ENCODE results near the gene TRIM52. TPM values are rescaled to one million over a fixed set of nuclear protein-coding genes. Genes with fewer than 3 reads are reported as not detected.

TRIM52 gene
- polyA plus RNA-seq, 1 of the 3 experiments (the other 2 are of a cell fraction): 6.4 TPM

GRCh38 chr5:181242031-181242451 lies 18.9 kb downstream of the TRIM52 start:
- peaks cover 77% of the 10 kb centered on the region for H3F3A ChIP-seq (replicated peaks; ENCODE audit: insufficient read depth)
- no peak for DNase-seq
- peaks cover 14 to 37% of the 10 kb centered on the region in 2 experiments; a peak in 3 of 4 replicates for H3K4me1 ChIP-seq (ENCODE audit: control insufficient read depth in 1 of 2, insufficient read depth in 2 of 2, low read depth in 1 of 2, low read length in 1 of 2)
- H3K4me2 ChIP-seq: peak overlapping the region; percentile 85
- H3K79me2 ChIP-seq (ENCODE audit: insufficient read depth): peaks cover 73% of the 10 kb centered on the region
- ChIA-PET POLR2A (interaction anchor here (0.8 to 1.4 kb wide), 5 partner anchors 11 to 35 kb away, joined by 3 to 6 read pairs (median 4); partner anchors contain the start of gene TRIM52), CTCF (interaction anchor here (1.3 kb wide), 3 partner anchors 13 to 50 kb away, joined by 3 read pairs; no protein-coding TSS in a partner anchor)
- H3K9ac ChIP-seq: peak overlapping the region; percentile 98
- WGBS (ENCODE audit: low lambda C conversion rate): 5% methylated on average over 6 of the region's 6 CpGs
- no peaks in the 10 kb centered on the region for H3K9me3 ChIP-seq
- H3K36me3 ChIP-seq (replicated peaks in 1 of 2; ENCODE audit: control insufficient read depth in 1 of 2, insufficient read depth in 2 of 2, low read length in 1 of 2): peaks cover 35 to 57% of the 10 kb centered on the region in 2 experiments
- H3K27me3 ChIP-seq (ENCODE audit: insufficient read depth): no peaks in the 10 kb centered on the region
- H2AFZ ChIP-seq (ENCODE audit: low read depth): no peak overlapping the region
- H3K27ac ChIP-seq (ENCODE audit: low read depth in 2 of 2, low read length in 1 of 2): peak overlapping the region in 1 of 2 experiments; percentile 96; a peak in 3 of 4 replicates
- H3K9me2 ChIP-seq: no peaks in the 10 kb centered on the region
- TF ChIP-seq JUND (IDR thresholded peaks at IDR 0.05) (no peak), SIN3A (IDR thresholded peaks at IDR 0.05; ENCODE audit: borderline replicate concordance, low read depth, low read length) (no peak), RFX5 (IDR thresholded peaks at IDR 0.05; ENCODE audit: low read length) (no peak), YY1 (IDR thresholded peaks at IDR 0.05; ENCODE audit: low read depth) (no peak), IRF3 (IDR thresholded peaks at IDR 0.05; ENCODE audit: low read depth, low read length) (no peak), FOXJ3 (CRISPR knock-in tag; IDR thresholded peaks at IDR 0.05) (no peak), SMC3 (IDR thresholded peaks at IDR 0.05; ENCODE audit: low read depth, low read length) (no peak), MEF2A (IDR thresholded peaks at IDR 0.05; ENCODE audit: borderline replicate concordance, low read depth) (no peak), ZBTB33 (IDR thresholded peaks at IDR 0.05; ENCODE audit: borderline replicate concordance, low read depth) (no peak), CHD2 (IDR thresholded peaks at IDR 0.05; ENCODE audit: low read length, partially characterized antibody) (no peak), GABPA (IDR thresholded peaks at IDR 0.05; ENCODE audit: low read depth) (no peak), EZH2phosphoT487 (IDR thresholded peaks at IDR 0.05; ENCODE audit: borderline replicate concordance, low read depth) (no peak), TCF12 (IDR thresholded peaks at IDR 0.05) (no peak), EP300 (IDR thresholded peaks at IDR 0.05; ENCODE audit: borderline replicate concordance in 1 of 2, low read depth in 1 of 2, low read length in 1 of 2) (no peak), USF2 (IDR thresholded peaks at IDR 0.05; ENCODE audit: borderline replicate concordance, low read depth, low read length) (no peak)
- peak overlapping the region; percentile 79 to 82 for H3K4me3 ChIP-seq (ENCODE audit: low read depth in 2 of 2, low read length in 1 of 2)
- H4K20me1 ChIP-seq (ENCODE audit: insufficient read depth): peaks cover 63% of the 10 kb centered on the region

Data from SK-N-SH (cell line).